HepG2 (cell line): Measurements from ENCODE around the gene MIF4GD. TPM values are rescaled to one million over a fixed set of nuclear protein-coding genes. Genes with fewer than 3 reads are reported as not detected.

Experiments used
- ATAC-seq: fragments of 200-7000 bp; cut with Tn5 transposase; 3 replicates; pipeline ENCODE4 v1.9.1; 2020; ENCODE audit warnings: mild to moderate bottlenecking, moderate library complexity
- BruUV-seq: library from RNA; stranded (reverse); fragments of 400-500 nt; replicated peaks from 2 replicates; lab custom pipeline; 2021; lab: Mats Ljungman, UMichigan
- CTCF ChIA-PET: fragments of 300-600 bp; formaldehyde crosslinking; extraction: SDS; loops from one replicate; lab custom pipeline; 2021; ENCODE audit warnings: low total read pairs, inconsistent platforms, low intra/inter-chr PET ratio; lab: Yijun Ruan, JAX
- POLR2A ChIA-PET: fragments of 350-600 bp; sonication (Branson Sonifier 250); formaldehyde crosslinking; loops from one replicate; lab custom pipeline; 2020; ENCODE audit warnings: antibody characterized with exemption, inconsistent platforms; lab: Yijun Ruan, JAX
- DNase-seq: peaks from one replicate; pipeline ENCODE4 v3.0.0-alpha.2; 2015; ENCODE audit warnings: low spot score
- FAIRE-seq: peaks from 3 replicates; lab custom pipeline; 2011; peaks lifted over from hg19 to GRCh38; lab: Jason Lieb, UNC
- H2AFZ ChIP-seq: one replicate; pipeline ENCODE4 v1.6.1; 2011; ENCODE audit warnings: low read length, inconsistent platforms
- H3K27ac ChIP-seq: fragments of 300-600 bp; 3 replicates; pipeline ENCODE4 v1.8.0; 2011; ENCODE audit warnings: mixed run types, mild to moderate bottlenecking, mixed read lengths, low read length, inconsistent platforms; ENCODE audit not compliant: insufficient read depth; ENCODE audit errors: extremely low read length
- H3K27me3 ChIP-seq, 2 experiments: fragments of 200-600 bp in 1 of 2; 2 replicates in 1 of 2; 3 replicates in 1 of 2; pipeline versions ENCODE4 v1.6.0 to v1.8.0; 2011; ENCODE audit warnings: low read length in 2 of 2, mild to moderate bottlenecking in 2 of 2, moderate library complexity in 2 of 2, inconsistent platforms in 1 of 2; ENCODE audit not compliant: insufficient read depth in 2 of 2, control insufficient read depth in 1 of 2
- H3K36me3 ChIP-seq, 2 experiments: fragments of 200-600 bp in 1 of 2; replicated peaks in 1 of 2; 2 replicates in 1 of 2; 3 replicates in 1 of 2; pipeline versions ENCODE4 v1.5.1 to v1.8.0; 2011; ENCODE audit warnings: low read length in 2 of 2, inconsistent platforms in 1 of 2; ENCODE audit not compliant: insufficient read depth in 2 of 2, control insufficient read depth in 1 of 2
- H3K4me1 ChIP-seq: 2 replicates; pipeline ENCODE4 v1.5.1; 2012; ENCODE audit warnings: low read length, inconsistent platforms; ENCODE audit not compliant: insufficient read depth
- H3K4me2 ChIP-seq: 2 replicates; pipeline ENCODE4 v1.6.0; 2011; ENCODE audit warnings: low read depth, low read length, inconsistent platforms
- H3K4me3 ChIP-seq, 3 experiments: fragments of 200-600 bp in 1 of 3; sonication (generic), shearing (Covaris generic) in 1 of 3; replicated peaks in 1 of 3; 2 replicates each; pipeline ENCODE4 v1.5.1; 2011 to 2016; ENCODE audit warnings: low read length in 3 of 3, inconsistent platforms in 2 of 3, low read depth in 2 of 3, mild to moderate bottlenecking in 2 of 3, control low read depth in 1 of 3, mixed read lengths in 1 of 3; ENCODE audit not compliant: insufficient read depth in 1 of 3
- H3K79me2 ChIP-seq: one replicate; pipeline ENCODE4 v1.6.1; 2011; ENCODE audit warnings: low read length, inconsistent platforms; ENCODE audit not compliant: insufficient read depth
- H3K9ac ChIP-seq: 2 replicates; pipeline ENCODE4 v1.6.0; 2011; ENCODE audit warnings: mild to moderate bottlenecking, low read depth, low read length, inconsistent platforms; ENCODE audit not compliant: insufficient read depth
- H3K9me3 ChIP-seq: 2 replicates; pipeline ENCODE4 v1.5.1; 2012; ENCODE audit warnings: mild to moderate bottlenecking, low read length
- H4K20me1 ChIP-seq: 2 replicates; pipeline ENCODE4 v1.6.0; 2011; ENCODE audit warnings: inconsistent platforms, mild to moderate bottlenecking, low read length, moderate library complexity; ENCODE audit not compliant: insufficient read depth
- ETV6 ChIP-seq: sonication (generic); formaldehyde crosslinking; conservative IDR thresholded peaks from 2 replicates; pipeline ENCODE4 v1.4.0; 2020; ENCODE audit warnings: missing genetic modification reagents
- GZF1 ChIP-seq: sonication (generic); formaldehyde crosslinking; IDR thresholded peaks from 2 replicates; pipeline ENCODE4 v1.5.1; 2020; ENCODE audit warnings: mild to moderate bottlenecking, missing genetic modification reagents
- KAT2B ChIP-seq: fragments of 150-350 bp; IDR thresholded peaks from 2 replicates; pipeline ENCODE4 v1.6.1; 2014; ENCODE audit warnings: low read depth, low read length, borderline replicate concordance
- MAFG ChIP-seq: sonication (generic); formaldehyde crosslinking; IDR thresholded peaks from 2 replicates; pipeline ENCODE4 v1.5.1; 2020; ENCODE audit warnings: mild to moderate bottlenecking, missing genetic modification reagents
- PHF20 ChIP-seq: sonication (generic); formaldehyde crosslinking; IDR thresholded peaks from 2 replicates; pipeline ENCODE4 v1.5.0; 2020; ENCODE audit warnings: mild to moderate bottlenecking, missing genetic modification reagents
- SMAD3 ChIP-seq: sonication (generic); formaldehyde crosslinking; IDR thresholded peaks from 2 replicates; pipeline ENCODE4 v1.4.0; 2020; ENCODE audit warnings: missing genetic modification reagents
- SP1 ChIP-seq, 2 experiments: fragments of 450-650 bp in 1 of 2; sonication (generic) in 1 of 2; formaldehyde crosslinking in 1 of 2; IDR thresholded peaks; 2 replicates each; pipeline versions ENCODE4 v1.4.0 to v1.6.1; 2016 to 2020; ENCODE audit warnings: missing genetic modification reagents in 1 of 2
- TBL1XR1 ChIP-seq: fragments of 150-350 bp; IDR thresholded peaks from 2 replicates; pipeline ENCODE4 v1.6.1; 2014; ENCODE audit warnings: borderline replicate concordance, low read length; ENCODE audit not compliant: partially characterized antibody
- ZBTB42 ChIP-seq: sonication (generic); formaldehyde crosslinking; IDR thresholded peaks from 2 replicates; pipeline ENCODE4 v1.5.0; 2020; ENCODE audit warnings: mild to moderate bottlenecking, missing genetic modification reagents
- ZEB1 ChIP-seq: IDR thresholded peaks from 2 replicates; pipeline ENCODE4 v1.6.1; 2012; ENCODE audit warnings: mild to moderate bottlenecking, low read depth, inconsistent platforms; ENCODE audit not compliant: insufficient replicate concordance
- ZFP1 ChIP-seq: IDR thresholded peaks from 2 replicates; pipeline ENCODE4 v1.6.1; 2016
- WGBS: methylation state at CpG from one replicate; pipeline ENCODE4 v1.1.6; 2017; ENCODE audit warnings: low lambda C conversion rate; 5-methylcytosine and 5-hydroxymethylcytosine counted together
- in situ Hi-C: cut with HindIII; loops from 2 replicates; pipeline ENCODE4 v1.10.0; 2017; ENCODE audit warnings: low pct_unique_long_range_greater_than_20kb; ENCODE audit not compliant: extremely low pct_ligation_motif_present
- intact Hi-C: fragments of 100-400 bp; cut with micrococcal nuclease; formaldehyde crosslinking; loops from one replicate; pipeline ENCODE4 v1.10.0; 2022; ENCODE audit not compliant: unreplicated experiment
- polyA plus RNA-seq, 8 experiments: library from polyadenylated mRNA; depleted of rRNA in 3 of 8; stranded (reverse) in 7 of 8; unstranded in 1 of 8; fragments of >200 nt; fragmentation: Illumina TruSeq in 4 of 8; extraction: Trizol in 4 of 8; gene quantifications; 2 replicates each; pipeline versions ENCODE4 v1.2.1 to v1.2.3, GENCODE V29; 2011 to 2016; ENCODE audit warnings: low read depth in 4 of 8, missing spikeins in 1 of 8, mixed read lengths in 1 of 8; ENCODE audit not compliant: insufficient read depth in 1 of 8
- total RNA-seq, 5 experiments: library from RNA; depleted of rRNA; stranded (reverse); fragments of >200 nt; fragmentation: Illumina TruSeq; extraction: Trizol; gene quantifications; 2 replicates each; pipeline ENCODE4 v1.2.3, GENCODE V29; 2016; ENCODE audit warnings: low read depth in 1 of 5
- TF ChIP-seq, protein P1 (sequence below): IDR thresholded peaks from 2 replicates; pipeline ENCODE4 v1.6.1; 2016; ENCODE audit warnings: low read depth, borderline replicate concordance
- TF ChIP-seq, protein P2 (sequence below): sonication (generic); formaldehyde crosslinking; IDR thresholded peaks from 2 replicates; pipeline ENCODE4 v1.4.0; 2020; ENCODE audit warnings: missing genetic modification reagents
- TF ChIP-seq, protein P3 (sequence below): sonication (generic); formaldehyde crosslinking; IDR thresholded peaks from 2 replicates; pipeline ENCODE4 v1.4.0; 2020; ENCODE audit warnings: mild to moderate bottlenecking, missing genetic modification reagents
- TF ChIP-seq, protein P4 (sequence below): sonication (generic); formaldehyde crosslinking; IDR thresholded peaks from 2 replicates; pipeline ENCODE4 v1.5.0; 2020; ENCODE audit warnings: missing genetic modification reagents, mild to moderate bottlenecking, borderline replicate concordance

Gene MIF4GD
- total and polyA plus RNA-seq, 2 of the 13 experiments (the other 11 are each of a cell fraction or from before 2014, with no cell fraction given), result 14.0 to 28.0 TPM

DNA sequence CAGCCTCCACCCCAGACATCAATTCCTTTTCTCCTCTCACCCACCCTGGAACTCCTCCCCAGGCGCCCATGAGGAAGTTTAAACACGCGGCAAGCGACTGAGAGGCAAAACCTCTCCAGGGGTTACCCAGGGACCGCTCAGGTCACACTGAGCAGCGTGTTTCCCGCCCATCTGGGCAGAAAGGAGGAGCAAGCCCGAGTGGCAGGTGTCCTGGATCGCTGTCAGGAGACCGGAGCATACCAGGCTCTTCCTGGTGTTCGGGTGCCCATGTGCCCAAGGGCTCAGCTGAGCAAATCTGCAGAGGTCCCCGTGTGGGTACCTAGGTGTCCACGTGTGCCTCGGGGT is 17.7 kb upstream of the MIF4GD start:
- no TSS peak for BruUV-seq
- peaks cover 6 to 23% of the 10 kb centered on the region in 2 experiments; a peak in 4 of 5 replicates for H3K36me3 ChIP-seq
- 2% methylated on average over 9 of the region's 14 CpGs for WGBS
- in situ Hi-C loops (no loop called here), intact Hi-C loops (loop anchor here (1.0 kb wide), 2 partner anchors 17 to 117 kb away; partner anchors contain the start of genes GRB2 and MIF4GD)
- peak overlapping the region; percentile 78 for H3K4me2 ChIP-seq
- H3K4me1 ChIP-seq, result peaks cover 52% of the 10 kb centered on the region
- H3K27ac ChIP-seq, result peak overlapping the region; percentile 75
- CTCF ChIA-PET, result interaction anchor here (1.2 to 1.3 kb wide), 2 partner anchors 18 to 116 kb away, joined by 3 to 5 read pairs; no protein-coding TSS in a partner anchor
- H3K9ac ChIP-seq, result peak overlapping the region; percentile 84
- H3K79me2 ChIP-seq, result peaks cover 15% of the 10 kb centered on the region
- POLR2A ChIA-PET, result interaction anchor here (0.5 to 2.2 kb wide), 37 partner anchors 9 to 491 kb away, joined by 3 to 73 read pairs (median 5); partner anchors contain the start of genes FDXR, GGA3, GRB2 and MIF4GD
- H3K4me3 ChIP-seq, result peak overlapping the region; percentile 74 to 94 (median 87)
- peak; percentile 36 for FAIRE-seq
- no peaks in the 10 kb centered on the region for H3K27me3 ChIP-seq
- no peak overlapping the region for H2AFZ ChIP-seq
- peak; percentile 77 for ATAC-seq
- DNase-seq, result peak; percentile 69
- H3K9me3 ChIP-seq, result no peaks in the 10 kb centered on the region
- H4K20me1 ChIP-seq, result no peaks in the 10 kb centered on the region
- TF ChIP-seq KAT2B (no peak), ZFP1 (CRISPR knock-in tag) (no peak), MAFG (no peak), SP1 (IDR thresholded peaks at IDR 0.05) (no peak), SP1 (CRISPR knock-in tag; IDR thresholded peaks at IDR 0.05) (no peak), PHF20 (no peak), GZF1 (CRISPR knock-in tag) (peak; percentile 27; the same call in 1 of the 2 replicates), ETV6 (CRISPR knock-in tag) (no peak), ZBTB42 (CRISPR knock-in tag) (no peak), TBL1XR1 (no peak), ZEB1 (peak; percentile 37), SMAD3 (no peak)
- TF ChIP-seq, protein P1, sequence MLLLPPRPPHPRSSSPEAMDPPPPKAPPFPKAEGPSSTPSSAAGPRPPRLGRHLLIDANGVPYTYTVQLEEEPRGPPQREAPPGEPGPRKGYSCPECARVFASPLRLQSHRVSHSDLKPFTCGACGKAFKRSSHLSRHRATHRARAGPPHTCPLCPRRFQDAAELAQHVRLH (CRISPR knock-in tag), result no peak
- TF ChIP-seq, protein P2, sequence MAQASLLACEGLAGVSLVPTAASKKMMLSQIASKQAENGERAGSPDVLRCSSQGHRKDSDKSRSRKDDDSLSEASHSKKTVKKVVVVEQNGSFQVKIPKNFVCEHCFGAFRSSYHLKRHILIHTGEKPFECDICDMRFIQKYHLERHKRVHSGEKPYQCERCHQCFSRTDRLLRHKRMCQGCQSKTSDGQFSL (CRISPR knock-in tag), result no peak; the same call in 1 of the 2 replicates
- TF ChIP-seq, protein P3, sequence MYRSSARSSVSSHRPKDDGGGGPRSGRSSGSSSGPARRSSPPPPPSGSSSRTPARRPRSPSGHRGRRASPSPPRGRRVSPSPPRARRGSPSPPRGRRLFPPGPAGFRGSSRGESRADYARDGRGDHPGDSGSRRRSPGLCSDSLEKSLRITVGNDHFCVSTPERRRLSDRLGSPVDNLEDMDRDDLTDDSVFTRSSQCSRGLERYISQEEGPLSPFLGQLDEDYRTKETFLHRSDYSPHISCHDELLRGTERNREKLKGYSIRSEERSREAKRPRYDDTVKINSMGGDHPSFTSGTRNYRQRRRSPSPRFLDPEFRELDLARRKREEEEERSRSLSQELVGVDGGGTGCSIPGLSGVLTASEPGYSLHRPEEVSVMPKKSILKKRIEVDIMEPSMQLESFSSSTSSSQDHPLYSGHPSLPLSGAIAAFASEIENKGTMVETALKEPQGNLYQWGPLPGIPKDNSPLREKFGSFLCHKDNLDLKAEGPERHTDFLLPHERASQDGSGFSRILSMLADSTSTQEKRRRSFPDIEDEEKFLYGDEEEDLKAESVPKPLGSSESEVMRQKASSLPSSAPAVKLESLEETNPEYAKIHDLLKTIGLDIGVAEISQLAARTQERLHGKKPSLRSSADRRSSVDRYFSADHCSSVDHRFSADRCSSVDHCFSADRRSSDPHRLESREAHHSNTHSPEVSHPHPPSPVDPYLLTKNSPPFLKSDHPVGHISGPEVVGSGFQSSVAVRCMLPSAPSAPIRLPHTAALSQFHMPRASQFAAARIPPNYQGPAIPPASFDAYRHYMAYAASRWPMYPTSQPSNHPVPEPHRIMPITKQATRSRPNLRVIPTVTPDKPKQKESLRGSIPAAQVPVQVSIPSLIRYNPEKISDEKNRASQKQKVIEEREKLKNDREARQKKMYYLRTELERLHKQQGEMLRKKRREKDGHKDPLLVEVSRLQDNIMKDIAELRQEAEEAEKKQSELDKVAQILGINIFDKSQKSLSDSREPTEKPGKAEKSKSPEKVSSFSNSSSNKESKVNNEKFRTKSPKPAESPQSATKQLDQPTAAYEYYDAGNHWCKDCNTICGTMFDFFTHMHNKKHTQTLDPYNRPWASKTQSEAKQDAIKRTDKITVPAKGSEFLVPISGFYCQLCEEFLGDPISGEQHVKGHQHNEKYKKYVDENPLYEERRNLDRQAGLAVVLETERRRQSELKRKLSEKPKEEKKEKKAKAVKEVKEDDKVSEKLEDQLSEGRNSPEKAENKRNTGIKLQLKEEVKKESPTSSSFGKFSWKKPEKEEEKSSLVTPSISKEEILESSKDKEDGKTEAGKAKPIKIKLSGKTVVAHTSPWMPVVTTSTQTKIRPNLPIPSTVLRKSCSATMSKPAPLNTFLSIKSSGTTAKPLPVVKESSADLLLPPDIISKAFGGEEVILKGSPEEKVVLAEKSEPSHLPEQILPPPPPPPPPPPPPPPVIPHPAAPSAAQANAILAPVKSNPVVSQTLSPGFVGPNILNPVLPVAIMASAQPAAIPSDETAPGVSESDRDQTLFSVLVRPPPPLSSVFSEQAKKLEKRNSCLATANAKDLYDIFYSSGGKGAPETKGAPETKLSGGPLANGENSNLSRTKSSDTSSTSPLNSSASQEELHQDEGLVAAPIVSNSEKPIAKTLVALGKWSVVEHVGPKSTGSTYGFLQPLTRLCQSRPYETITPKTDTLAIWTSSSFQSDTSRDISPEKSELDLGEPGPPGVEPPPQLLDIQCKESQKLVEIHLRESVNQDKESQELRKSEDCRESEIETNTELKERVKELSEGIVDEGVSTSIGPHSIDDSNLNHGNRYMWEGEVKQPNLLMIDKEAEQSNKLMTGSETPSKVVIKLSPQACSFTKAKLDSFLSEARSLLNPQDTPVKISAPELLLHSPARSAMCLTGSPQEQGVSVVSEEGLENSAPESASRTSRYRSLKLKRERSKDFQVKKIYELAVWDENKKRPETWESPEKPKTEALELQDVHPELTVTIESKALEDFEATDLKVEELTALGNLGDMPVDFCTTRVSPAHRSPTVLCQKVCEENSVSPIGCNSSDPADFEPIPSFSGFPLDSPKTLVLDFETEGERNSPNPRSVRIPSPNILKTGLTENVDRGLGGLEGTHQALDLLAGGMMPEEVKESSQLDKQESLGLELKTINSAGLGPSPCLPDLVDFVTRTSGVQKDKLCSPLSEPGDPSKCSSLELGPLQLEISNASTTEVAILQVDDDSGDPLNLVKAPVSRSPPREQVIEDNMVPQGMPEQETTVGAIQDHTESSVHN (CRISPR knock-in tag), result peak; percentile 84; the same call in 1 of the 2 replicates
- TF ChIP-seq, protein P4, sequence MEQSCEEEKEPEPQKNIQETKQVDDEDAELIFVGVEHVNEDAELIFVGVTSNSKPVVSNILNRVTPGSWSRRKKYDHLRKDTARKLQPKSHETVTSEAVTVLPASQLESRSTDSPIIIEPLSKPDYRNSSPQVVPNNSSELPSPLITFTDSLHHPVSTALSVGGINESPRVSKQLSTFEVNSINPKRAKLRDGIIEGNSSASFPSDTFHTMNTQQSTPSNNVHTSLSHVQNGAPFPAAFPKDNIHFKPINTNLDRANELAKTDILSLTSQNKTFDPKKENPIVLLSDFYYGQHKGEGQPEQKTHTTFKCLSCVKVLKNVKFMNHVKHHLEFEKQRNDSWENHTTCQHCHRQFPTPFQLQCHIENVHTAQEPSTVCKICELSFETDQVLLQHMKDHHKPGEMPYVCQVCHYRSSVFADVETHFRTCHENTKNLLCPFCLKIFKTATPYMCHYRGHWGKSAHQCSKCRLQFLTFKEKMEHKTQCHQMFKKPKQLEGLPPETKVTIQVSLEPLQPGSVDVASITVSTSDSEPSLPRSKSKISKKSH, result no peak; the same call in 1 of the 2 replicates
